ENCODE data around the gene FAM53B.

- TF ChIP-seq, protein P1, sequence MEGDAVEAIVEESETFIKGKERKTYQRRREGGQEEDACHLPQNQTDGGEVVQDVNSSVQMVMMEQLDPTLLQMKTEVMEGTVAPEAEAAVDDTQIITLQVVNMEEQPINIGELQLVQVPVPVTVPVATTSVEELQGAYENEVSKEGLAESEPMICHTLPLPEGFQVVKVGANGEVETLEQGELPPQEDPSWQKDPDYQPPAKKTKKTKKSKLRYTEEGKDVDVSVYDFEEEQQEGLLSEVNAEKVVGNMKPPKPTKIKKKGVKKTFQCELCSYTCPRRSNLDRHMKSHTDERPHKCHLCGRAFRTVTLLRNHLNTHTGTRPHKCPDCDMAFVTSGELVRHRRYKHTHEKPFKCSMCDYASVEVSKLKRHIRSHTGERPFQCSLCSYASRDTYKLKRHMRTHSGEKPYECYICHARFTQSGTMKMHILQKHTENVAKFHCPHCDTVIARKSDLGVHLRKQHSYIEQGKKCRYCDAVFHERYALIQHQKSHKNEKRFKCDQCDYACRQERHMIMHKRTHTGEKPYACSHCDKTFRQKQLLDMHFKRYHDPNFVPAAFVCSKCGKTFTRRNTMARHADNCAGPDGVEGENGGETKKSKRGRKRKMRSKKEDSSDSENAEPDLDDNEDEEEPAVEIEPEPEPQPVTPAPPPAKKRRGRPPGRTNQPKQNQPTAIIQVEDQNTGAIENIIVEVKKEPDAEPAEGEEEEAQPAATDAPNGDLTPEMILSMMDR (IDR thresholded peaks at IDR 0.05): no peak
- no peak for TF ChIP-seq POLR2A (IDR thresholded peaks at IDR 0.05)
Observed at GRCh38 chr10:124756156-124756903, 12.2 kb upstream of the FAM53B start.
